Activated T-helper 1 cell treated with anti-CD3 and anti-CD28 coated beads, Interleukin-12 subunit alpha, Interleukin-12 subunit beta, Interleukin-2, Interleukin-4 antibody, amounts not matched to agents 30 ng/mL and 10 ng/mL and 1 ng/mL, durations not matched to agents 14 hours and 24 hours and 36 hours (primary cell): ENCODE measurements around the gene RTN3. TPM values are rescaled to one million over a fixed set of nuclear protein-coding genes. Genes with fewer than 3 reads are reported as not detected.
"Not testable (repeated sequence)": the region's sequence is repeated elsewhere in the genome, so short reads cannot be mapped to it uniquely, and the experiment has no call there.

Experiments used
- DNase-seq: peaks from one replicate; pipeline ENCODE4 v3.0.0; 2021; ENCODE audit warnings: low spot score
- H3K27ac Mint-ChIP-seq: one replicate; pipeline ENCODE4 v1.8.0; 2021; ENCODE audit warnings: mild to moderate bottlenecking, mixed read lengths
- H3K27me3 Mint-ChIP-seq: one replicate; pipeline ENCODE4 v1.8.0; 2022; ENCODE audit warnings: mild to moderate bottlenecking, moderate library complexity, mixed read lengths; ENCODE audit not compliant: insufficient read depth
- H3K36me3 Mint-ChIP-seq: one replicate; pipeline ENCODE4 v1.8.0; 2021; ENCODE audit warnings: low read depth, mixed read lengths
- H3K4me1 Mint-ChIP-seq: one replicate; pipeline ENCODE4 v1.8.0; 2021; ENCODE audit warnings: low read depth, mixed read lengths
- H3K4me3 Mint-ChIP-seq: one replicate; pipeline ENCODE4 v1.8.0; 2021; ENCODE audit warnings: mild to moderate bottlenecking, moderate library complexity, mixed read lengths
- H3K9me3 Mint-ChIP-seq: one replicate; pipeline ENCODE4 v1.8.0; 2021; ENCODE audit warnings: mixed read lengths
- intact Hi-C: fragments of 100-400 bp; cut with micrococcal nuclease; formaldehyde crosslinking; loops from one replicate; pipeline ENCODE4 v1.15.1; 2024
- total RNA-seq: library from RNA; stranded (reverse); gene quantifications from 2 replicates; pipeline ENCODE4 v1.2.3, GENCODE V29; 2022

RTN3 gene, protein sequence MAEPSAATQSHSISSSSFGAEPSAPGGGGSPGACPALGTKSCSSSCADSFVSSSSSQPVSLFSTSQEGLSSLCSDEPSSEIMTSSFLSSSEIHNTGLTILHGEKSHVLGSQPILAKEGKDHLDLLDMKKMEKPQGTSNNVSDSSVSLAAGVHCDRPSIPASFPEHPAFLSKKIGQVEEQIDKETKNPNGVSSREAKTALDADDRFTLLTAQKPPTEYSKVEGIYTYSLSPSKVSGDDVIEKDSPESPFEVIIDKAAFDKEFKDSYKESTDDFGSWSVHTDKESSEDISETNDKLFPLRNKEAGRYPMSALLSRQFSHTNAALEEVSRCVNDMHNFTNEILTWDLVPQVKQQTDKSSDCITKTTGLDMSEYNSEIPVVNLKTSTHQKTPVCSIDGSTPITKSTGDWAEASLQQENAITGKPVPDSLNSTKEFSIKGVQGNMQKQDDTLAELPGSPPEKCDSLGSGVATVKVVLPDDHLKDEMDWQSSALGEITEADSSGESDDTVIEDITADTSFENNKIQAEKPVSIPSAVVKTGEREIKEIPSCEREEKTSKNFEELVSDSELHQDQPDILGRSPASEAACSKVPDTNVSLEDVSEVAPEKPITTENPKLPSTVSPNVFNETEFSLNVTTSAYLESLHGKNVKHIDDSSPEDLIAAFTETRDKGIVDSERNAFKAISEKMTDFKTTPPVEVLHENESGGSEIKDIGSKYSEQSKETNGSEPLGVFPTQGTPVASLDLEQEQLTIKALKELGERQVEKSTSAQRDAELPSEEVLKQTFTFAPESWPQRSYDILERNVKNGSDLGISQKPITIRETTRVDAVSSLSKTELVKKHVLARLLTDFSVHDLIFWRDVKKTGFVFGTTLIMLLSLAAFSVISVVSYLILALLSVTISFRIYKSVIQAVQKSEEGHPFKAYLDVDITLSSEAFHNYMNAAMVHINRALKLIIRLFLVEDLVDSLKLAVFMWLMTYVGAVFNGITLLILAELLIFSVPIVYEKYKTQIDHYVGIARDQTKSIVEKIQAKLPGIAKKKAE
- 52.1 and 54.7 TPM in 2 replicates for total RNA-seq

DNA sequence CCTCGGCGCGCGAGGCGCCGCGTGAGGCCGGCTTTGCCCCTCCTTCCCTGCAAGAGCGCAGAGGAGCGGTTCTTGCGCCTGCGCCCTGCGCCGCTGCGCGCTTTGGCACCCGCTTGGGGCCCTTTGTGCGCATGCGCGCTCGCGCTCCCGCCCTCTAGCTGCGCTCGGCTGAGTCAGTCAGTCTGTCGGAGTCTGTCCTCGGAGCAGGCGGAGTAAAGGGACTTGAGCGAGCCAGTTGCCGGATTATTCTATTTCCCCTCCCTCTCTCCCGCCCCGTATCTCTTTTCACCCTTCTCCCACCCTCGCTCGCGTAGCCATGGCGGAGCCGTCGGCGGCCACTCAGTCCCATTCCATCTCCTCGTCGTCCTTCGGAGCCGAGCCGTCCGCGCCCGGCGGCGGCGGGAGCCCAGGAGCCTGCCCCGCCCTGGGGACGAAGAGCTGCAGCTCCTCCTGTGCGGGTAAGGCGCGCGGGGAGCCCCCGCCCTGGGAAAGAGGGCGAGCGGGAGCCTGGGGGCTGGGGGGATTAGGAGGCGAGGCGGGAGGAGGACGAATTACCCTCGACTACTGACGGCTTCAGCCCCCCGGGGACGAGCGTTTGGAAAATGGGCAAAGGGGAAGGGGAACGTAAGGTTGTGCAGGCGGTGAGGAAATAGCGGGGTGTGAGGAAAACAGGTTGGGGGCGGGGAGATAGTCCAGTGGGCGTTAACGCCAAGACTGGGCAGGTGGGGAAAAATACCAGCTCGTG, at the start of gene RTN3:
RTN3 (plus strand) TSS at position 180 of the 745 bp plus-strand sequence; CDS start at position 317, 137 bp downstream.
- no peaks in the 10 kb centered on the region for H3K9me3 Mint-ChIP-seq
- H3K27ac Mint-ChIP-seq, result peak within 1 kb of the TSS; percentile 91
- DNase-seq, result peak; percentile 100
- peaks cover 11% of the 10 kb centered on the region for H3K27me3 Mint-ChIP-seq
- H3K4me3 Mint-ChIP-seq, result peak within 1 kb of the TSS; percentile 91
- H3K4me1 Mint-ChIP-seq, result peaks cover 32% of the 10 kb centered on the region
- intact Hi-C loops, result loop anchor here (1.0 to 5.0 kb wide), 10 partner anchors 10 to 909 kb away; partner anchors contain the start of genes ATL3, NAA40, OTUB1 and PLAAT2
- H3K36me3 Mint-ChIP-seq, result no peaks in the 10 kb centered on the region

DNA sequence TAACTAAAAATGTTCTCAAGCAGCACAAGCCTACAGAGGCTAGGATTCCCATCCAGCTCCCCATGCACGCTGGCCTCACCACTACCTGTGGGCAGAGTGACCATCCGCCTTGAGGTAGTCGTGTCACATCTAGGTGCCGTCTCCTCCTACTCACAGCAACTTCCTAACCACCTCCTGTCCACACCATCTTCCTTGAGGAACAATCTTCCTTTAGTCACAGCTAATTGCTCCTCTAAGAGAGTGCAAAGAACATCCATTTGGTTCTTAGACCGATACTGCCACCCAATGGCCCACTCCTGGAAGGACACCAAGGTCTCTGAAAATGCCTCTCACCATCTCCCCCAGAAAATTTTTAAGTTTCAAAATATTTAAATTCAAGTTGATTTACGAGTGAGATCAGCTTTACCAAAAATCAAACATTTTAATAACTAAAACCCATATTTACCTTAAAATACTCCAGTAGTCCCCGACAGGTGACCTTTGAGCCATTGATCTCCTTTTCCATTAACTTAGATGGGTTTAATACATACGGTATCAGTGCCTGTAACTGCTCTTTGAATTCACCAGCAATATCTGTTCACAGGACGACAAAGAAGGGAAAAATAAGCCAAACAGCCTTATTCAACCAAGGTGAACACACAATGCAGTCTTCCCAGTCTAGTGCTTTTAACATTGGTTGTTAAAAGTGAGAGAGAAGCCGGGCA, 45.4 kb upstream of the RTN3 start:
- Mint-ChIP-seq H3K27me3 (no peaks in the 10 kb centered on the region), H3K9me3 (no peaks in the 10 kb centered on the region)
- intact Hi-C loops, result loop anchor here (1.0 to 10.0 kb wide), 7 partner anchors 43 to 601 kb away; partner anchors contain the start of genes PLAAT4 and RTN3

DNA sequence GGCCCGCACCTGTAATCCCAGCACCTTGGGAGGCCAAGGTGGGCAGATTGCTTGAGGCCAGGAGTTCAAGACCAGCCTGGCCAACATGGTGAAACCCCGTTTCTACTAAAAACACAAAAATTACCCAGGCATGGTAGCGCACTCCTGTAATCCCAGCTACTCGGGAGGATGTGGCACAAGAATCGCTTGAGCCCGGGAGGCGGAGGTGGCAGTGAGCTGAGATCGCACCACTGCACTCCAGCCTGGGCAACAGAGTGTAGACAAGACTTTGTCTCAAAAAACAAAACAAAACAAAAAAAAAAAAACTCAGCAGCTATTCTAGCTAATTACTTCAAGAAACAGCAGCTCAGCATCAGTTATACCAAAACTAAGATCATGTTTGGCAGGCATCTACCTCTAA, 42.9 kb upstream of the RTN3 start:
- H3K4me3 Mint-ChIP-seq, H3K4me1 Mint-ChIP-seq, H3K9me3 Mint-ChIP-seq, H3K27ac Mint-ChIP-seq, H3K27me3 Mint-ChIP-seq, DNase-seq: not testable (repeated sequence)
- peaks cover 30% of the 10 kb centered on the region for H3K36me3 Mint-ChIP-seq
- intact Hi-C loops, result loop anchor here (2.0 to 10.0 kb wide), 5 partner anchors 44 to 604 kb away; partner anchors contain the start of genes PLAAT4 and RTN3

More for the DNA sequence above, 45.4 kb upstream of the RTN3 start:
- Mint-ChIP-seq H3K4me1 (peaks cover 12% of the 10 kb centered on the region), H3K27ac (no peak overlapping the region), H3K4me3 (no peak overlapping the region), H3K36me3 (peaks cover 27% of the 10 kb centered on the region)
- peak; percentile 48 for DNase-seq

DNA sequence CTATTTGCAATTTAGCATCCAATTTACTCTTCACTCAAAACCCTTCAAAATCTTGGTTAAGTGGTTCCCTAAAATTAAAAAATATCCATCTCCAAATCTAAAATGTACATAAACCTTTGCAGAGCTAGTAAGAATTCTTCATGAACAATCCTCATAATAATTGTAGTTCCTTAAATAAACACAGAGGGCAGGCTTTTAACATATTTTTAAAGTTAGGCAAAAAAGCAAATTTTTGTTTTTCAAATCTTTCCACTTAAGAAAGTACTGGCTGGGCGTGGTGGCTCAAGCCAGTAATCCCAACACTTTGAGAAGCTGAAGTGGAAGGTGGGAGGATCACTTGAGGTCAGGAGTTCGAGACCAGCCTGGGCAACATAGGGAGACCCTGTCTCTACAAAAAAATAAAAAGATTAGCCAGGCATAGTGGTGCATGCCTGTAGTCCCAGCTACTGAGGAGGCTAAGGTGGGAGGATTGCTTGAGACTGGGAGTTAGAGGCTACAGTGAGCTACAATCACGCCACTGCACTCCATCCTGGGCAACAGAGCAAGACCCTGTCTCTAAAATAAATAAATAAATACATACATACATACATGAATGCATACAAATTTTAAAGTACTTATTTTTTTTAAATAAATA, 42.0 kb upstream of the RTN3 start:
- Mint-ChIP-seq H3K4me3 (no peak overlapping the region), H3K36me3 (peaks cover 34% of the 10 kb centered on the region), H3K9me3 (no peaks in the 10 kb centered on the region), H3K4me1 (peaks cover 6% of the 10 kb centered on the region), H3K27me3 (no peaks in the 10 kb centered on the region), H3K27ac (no peak overlapping the region)
- intact Hi-C loops, result loop anchor here (2.0 to 10.0 kb wide), 5 partner anchors 43 to 605 kb away; partner anchors contain the start of genes PLAAT4 and RTN3
- no peak for DNase-seq

DNA sequence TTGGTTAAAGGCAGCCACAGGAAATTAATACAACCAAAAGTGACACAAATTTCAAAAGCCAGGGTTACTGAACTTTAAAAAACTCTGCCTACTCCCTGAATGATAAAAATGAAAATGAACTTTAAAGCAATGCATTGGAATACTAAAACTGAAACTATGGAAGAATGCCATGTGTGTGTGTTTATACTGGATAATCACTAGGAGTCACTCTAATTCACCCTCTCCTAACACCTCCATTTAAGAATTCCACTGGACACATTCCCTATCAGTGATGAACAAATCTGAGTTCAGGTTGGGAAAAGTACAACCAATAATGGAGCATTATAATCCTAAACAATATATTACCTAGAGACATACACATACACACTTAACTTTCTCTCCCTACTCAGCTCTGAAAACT, 39.6 kb upstream of the RTN3 start:
- no peak overlapping the region for H3K4me3 Mint-ChIP-seq
- H3K27ac Mint-ChIP-seq, result no peak overlapping the region
- intact Hi-C loops, result no loop called here
- peaks cover 6% of the 10 kb centered on the region for H3K4me1 Mint-ChIP-seq
- DNase-seq, result no peak
- no peaks in the 10 kb centered on the region for H3K27me3 Mint-ChIP-seq
- peaks cover 36% of the 10 kb centered on the region for H3K36me3 Mint-ChIP-seq
- H3K9me3 Mint-ChIP-seq, result no peaks in the 10 kb centered on the region

DNA sequence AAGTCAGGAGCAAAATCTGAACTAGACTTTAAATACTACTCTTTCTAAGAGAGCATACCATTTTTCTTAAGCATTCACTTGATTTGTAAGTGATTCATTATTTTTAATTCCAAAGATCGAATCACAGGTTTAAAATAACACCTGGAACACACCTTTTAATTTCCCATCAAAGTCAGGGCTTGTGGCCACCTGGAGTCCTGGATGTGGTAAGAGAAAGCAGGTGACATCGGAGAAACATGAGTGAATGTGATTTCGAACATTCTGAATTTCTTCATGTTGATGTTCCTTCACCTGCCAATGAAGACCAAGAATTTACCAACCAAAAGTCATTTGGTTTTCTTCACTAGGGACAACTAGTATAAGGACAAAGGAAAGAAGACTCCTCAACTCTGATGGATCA, 38.1 kb upstream of the RTN3 start:
- intact Hi-C loops, result no loop called here
- Mint-ChIP-seq H3K9me3 (no peaks in the 10 kb centered on the region), H3K4me3 (no peak overlapping the region), H3K36me3 (peaks cover 45% of the 10 kb centered on the region), H3K27ac (no peak overlapping the region), H3K27me3 (no peaks in the 10 kb centered on the region), H3K4me1 (no peaks in the 10 kb centered on the region)
- no peak for DNase-seq

DNA sequence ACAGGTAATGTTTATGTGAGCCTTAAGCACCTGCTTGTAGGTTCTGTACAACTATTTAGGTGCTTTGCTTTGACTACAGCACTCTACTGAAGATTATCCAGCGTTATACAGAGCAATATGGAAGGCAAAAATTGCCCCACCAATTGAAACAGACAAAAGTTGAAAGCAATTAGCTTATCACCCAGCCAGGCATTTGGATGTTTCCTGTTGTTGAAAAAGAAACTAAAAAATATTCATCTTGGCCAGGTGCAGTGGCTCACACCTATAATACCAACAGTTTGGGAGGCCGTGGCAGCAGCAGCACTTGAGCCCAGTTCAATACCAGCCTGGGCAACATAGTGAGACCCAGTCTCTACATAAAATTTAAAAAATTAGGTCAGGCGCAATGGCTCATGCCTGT, 28.6 kb upstream of the RTN3 start:
- Mint-ChIP-seq H3K4me1 (peaks cover 7% of the 10 kb centered on the region), H3K4me3 (no peak overlapping the region), H3K36me3 (peaks cover 34% of the 10 kb centered on the region), H3K27ac (no peak overlapping the region), H3K27me3 (no peaks in the 10 kb centered on the region), H3K9me3 (no peaks in the 10 kb centered on the region)
- intact Hi-C loops, result no loop called here
- DNase-seq, result no peak

DNA sequence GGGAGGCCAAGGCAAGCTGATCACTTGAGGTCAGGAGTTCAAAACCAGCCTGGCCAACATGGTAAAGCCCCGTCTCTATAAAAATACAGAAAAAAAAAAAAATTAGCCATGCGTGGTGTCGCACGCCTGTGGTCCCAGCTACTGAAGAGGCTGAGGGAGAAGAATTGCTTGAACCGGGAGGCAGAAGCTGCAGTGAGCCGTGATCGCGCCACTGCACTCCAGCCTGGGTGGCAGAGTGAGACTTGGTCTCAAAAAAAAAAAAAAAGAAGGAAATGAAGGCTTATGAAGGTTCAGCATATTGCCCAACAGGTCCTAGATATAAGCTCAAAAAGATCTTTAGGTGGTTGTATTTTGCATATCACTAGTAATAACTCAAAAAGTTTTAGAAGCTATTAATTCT, 20.3 kb upstream of the RTN3 start:
- Mint-ChIP-seq H3K9me3 (no peaks in the 10 kb centered on the region), H3K27me3 (no peaks in the 10 kb centered on the region), H3K36me3 (peaks cover 10% of the 10 kb centered on the region), H3K4me3 (no peak overlapping the region), H3K27ac (no peak overlapping the region), H3K4me1 (peaks cover 7% of the 10 kb centered on the region)
- DNase-seq, result no peak
- intact Hi-C loops, result no loop called here

DNA sequence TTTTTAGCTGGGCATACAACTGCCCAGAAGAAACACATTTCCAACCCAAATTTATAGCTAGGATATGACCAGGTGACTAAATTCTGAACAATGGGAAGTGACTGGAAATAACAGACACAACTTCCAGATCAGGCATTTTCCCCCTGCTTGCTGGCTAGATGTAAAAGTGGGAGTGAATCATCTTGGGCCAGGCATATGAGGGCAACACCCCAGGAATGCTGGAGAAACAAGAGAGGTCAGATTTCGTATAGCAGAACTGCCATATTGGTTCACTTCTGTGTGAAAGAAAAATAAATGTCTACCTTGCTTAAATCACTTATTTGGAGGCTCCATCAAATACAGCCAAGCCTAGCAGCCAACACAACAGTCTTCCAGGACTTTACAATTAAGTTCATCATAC, 17.5 kb upstream of the RTN3 start:
- no peaks in the 10 kb centered on the region for H3K9me3 Mint-ChIP-seq
- no peaks in the 10 kb centered on the region for H3K27me3 Mint-ChIP-seq
- no peak overlapping the region for H3K27ac Mint-ChIP-seq
- DNase-seq, result no peak
- H3K4me3 Mint-ChIP-seq, result no peak overlapping the region
- intact Hi-C loops, result no loop called here
- peaks cover 10% of the 10 kb centered on the region for H3K36me3 Mint-ChIP-seq
- peaks cover 18% of the 10 kb centered on the region for H3K4me1 Mint-ChIP-seq

DNA sequence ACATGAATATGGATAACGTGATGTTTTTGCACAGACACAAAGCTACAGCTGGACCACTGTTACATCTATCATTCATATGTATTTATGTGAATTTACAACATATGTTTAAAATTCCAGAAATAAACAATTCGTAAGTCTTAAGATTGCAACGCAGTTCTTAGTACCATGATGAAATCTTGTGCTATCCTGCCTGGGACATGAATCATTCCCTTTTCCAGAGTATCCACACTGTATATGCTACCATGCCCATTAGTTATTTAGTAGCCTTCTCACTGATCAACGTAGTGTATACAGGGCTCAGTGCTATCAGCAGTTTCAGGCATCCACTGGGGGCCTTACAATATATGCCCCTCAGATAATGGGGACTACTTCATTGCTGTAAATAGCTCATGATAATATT, 14.4 kb upstream of the RTN3 start:
- no peak for DNase-seq
- no peak overlapping the region for H3K4me3 Mint-ChIP-seq
- H3K27ac Mint-ChIP-seq, result no peak overlapping the region
- intact Hi-C loops, result no loop called here
- H3K36me3 Mint-ChIP-seq, result peaks cover 16% of the 10 kb centered on the region
- H3K4me1 Mint-ChIP-seq, result peaks cover 33% of the 10 kb centered on the region
- H3K9me3 Mint-ChIP-seq, result no peaks in the 10 kb centered on the region
- H3K27me3 Mint-ChIP-seq, result no peaks in the 10 kb centered on the region

DNA sequence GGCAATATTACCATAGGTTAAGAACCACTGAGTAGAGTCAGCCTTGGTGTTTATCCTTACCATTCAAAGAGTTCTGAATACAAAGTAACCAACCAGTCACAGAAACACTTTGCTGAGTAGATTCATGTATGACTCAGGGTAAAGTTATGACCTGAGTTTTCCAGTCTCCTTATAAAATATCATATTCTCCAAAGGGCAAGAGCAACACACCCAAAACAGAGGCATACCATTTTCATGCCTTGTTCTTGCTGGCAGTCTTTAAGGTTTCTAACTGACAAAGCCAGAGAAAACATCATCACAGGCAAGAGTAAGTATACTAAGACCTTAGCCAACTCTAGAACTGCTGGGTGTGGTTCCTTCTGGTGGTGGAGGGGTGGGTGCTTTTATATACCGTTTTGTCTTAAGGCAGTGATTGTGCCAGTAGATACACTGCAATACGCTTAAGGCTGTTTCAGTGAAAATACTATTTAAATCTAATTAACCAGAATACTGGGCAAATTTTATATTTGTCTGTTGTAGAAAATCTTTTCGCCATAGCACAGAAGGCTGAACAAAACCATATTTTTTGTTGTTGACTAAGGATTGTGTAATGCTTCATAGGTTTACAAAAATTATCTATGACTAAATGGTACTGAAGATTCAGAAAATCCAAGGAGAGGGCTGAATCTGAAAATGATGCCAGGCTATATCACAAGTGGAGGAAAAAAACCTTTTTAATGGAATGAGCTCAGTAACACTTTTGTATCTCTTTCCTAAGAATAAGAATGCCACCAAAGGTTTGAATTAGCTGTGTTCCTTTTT, 13.1 kb upstream of the RTN3 start:
- no peak for DNase-seq
- no peaks in the 10 kb centered on the region for H3K9me3 Mint-ChIP-seq
- peaks cover 33% of the 10 kb centered on the region for H3K4me1 Mint-ChIP-seq
- peak overlapping the region; percentile 51 for H3K4me3 Mint-ChIP-seq
- intact Hi-C loops, result no loop called here
- H3K36me3 Mint-ChIP-seq, result peaks cover 16% of the 10 kb centered on the region
- H3K27me3 Mint-ChIP-seq, result no peaks in the 10 kb centered on the region
- peak overlapping the region; percentile 2 for H3K27ac Mint-ChIP-seq
